Measurements from ENCODE around the gene GID8. TPM values are rescaled to one million over a fixed set of nuclear protein-coding genes. Genes with fewer than 3 reads are reported as not detected.

Gene GID8
- polyA plus RNA-seq, 2 of the 4 experiments (the other 2 are of a cell fraction), result 19.2 to 24.5 TPM

DNA sequence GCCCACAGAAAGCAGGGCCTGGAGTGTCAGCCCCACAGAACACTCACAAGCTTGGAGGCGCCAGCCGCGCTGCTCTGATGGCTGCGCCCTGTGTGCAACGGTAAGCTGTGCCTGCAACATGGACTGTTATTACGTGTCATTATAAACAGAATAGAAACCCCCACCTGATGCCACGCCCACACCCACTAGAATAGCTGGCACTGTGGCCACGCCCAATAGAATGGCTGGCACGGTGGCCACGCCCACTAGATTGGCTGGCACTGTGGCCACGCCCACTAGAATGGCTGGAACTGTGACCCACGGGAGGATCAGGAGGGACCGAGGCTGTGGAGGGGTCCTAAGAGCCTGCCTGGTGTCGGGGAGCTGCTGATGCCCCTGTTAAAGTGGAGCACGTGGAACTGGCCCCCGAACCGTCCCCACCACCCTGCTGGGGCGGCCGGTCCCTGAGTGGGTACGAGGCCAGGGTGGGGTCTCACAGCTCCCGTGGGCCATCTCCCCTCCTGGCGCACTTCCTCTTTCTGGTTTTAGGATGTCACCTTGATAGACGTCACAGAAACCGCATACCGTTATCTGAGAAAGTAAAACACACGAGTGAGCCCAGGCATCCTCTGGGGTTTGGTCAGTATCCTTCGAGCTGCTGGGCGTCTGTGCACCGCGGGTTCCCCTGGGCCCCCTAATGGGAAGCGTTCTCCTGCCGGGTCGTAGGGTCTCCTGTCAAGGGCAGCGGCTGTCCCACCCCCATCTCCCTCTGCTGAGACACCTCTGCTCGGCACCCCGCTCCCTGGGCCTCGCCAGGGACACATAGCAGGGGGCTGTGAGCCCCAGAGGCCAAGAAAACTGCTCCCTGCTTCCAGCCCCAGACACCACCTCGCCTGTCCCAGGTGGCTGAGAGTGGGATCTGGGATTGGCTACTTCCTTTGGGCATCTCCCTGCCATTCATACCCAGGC lies 39.9 kb downstream of the GID8 start (continued):
- no peak for TF ChIP-seq FOXS1 (CRISPR knock-in tag; IDR thresholded peaks at IDR 0.05)
- no peak for TF ChIP-seq HDAC2 (IDR thresholded peaks at IDR 0.05)
- TF ChIP-seq ZNF302 (CRISPR knock-in tag; IDR thresholded peaks at IDR 0.05), result no peak
- no peak for TF ChIP-seq EHMT2 (IDR thresholded peaks at IDR 0.05; ENCODE audit: low read depth)
- no peak for TF ChIP-seq POLR2A (IDR thresholded peaks at IDR 0.05; ENCODE audit: low read length)

DNA sequence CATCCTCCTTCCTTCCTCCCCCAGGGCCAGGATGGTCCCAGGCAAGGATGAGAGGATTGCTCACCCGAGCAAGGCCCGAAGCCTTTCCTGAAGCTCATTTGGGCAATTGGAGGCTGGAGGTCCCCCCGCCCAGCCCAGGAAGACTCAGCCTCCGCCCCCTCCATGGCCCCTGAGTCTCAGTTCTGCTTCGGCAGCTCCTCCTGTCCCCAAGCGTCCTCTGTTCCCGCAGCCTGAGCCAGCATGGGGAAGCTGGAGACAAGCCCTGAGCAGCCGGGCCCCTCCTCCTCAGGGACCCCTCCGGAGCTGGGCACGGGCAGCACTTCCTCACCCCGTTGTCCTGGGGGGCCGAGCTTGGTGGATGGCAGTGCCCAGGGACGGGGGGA lies 40.6 kb downstream of the GID8 start:
- ATAC-seq, result no peak
- Histone ChIP-seq H3K4me1 (no peaks in the 10 kb centered on the region), H3K9me3 (no peaks in the 10 kb centered on the region), H3K4me3 (no peak overlapping the region), H3K4me2 (no peak overlapping the region), H3K27ac (no peak overlapping the region)
- 62% methylated on average over 9 of the region's 13 CpGs for WGBS (ENCODE audit: missing lambda C conversion rate)
- FAIRE-seq, result no peak
- POLR2A ChIA-PET, result no interaction called here
- TF ChIP-seq HOXA7 (CRISPR knock-in tag; IDR thresholded peaks at IDR 0.05) (no peak), HEYL (CRISPR knock-in tag; IDR thresholded peaks at IDR 0.05) (no peak), ZSCAN20 (CRISPR knock-in tag; IDR thresholded peaks at IDR 0.05) (no peak)
- TF ChIP-seq, protein P1, sequence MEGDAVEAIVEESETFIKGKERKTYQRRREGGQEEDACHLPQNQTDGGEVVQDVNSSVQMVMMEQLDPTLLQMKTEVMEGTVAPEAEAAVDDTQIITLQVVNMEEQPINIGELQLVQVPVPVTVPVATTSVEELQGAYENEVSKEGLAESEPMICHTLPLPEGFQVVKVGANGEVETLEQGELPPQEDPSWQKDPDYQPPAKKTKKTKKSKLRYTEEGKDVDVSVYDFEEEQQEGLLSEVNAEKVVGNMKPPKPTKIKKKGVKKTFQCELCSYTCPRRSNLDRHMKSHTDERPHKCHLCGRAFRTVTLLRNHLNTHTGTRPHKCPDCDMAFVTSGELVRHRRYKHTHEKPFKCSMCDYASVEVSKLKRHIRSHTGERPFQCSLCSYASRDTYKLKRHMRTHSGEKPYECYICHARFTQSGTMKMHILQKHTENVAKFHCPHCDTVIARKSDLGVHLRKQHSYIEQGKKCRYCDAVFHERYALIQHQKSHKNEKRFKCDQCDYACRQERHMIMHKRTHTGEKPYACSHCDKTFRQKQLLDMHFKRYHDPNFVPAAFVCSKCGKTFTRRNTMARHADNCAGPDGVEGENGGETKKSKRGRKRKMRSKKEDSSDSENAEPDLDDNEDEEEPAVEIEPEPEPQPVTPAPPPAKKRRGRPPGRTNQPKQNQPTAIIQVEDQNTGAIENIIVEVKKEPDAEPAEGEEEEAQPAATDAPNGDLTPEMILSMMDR (IDR thresholded peaks at IDR 0.05), result no peak
- TF ChIP-seq, protein P2, sequence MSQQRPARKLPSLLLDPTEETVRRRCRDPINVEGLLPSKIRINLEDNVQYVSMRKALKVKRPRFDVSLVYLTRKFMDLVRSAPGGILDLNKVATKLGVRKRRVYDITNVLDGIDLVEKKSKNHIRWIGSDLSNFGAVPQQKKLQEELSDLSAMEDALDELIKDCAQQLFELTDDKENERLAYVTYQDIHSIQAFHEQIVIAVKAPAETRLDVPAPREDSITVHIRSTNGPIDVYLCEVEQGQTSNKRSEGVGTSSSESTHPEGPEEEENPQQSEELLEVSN (IDR thresholded peaks at IDR 0.05; ENCODE audit: borderline replicate concordance, low read depth), result no peak
- TF ChIP-seq, protein P3, sequence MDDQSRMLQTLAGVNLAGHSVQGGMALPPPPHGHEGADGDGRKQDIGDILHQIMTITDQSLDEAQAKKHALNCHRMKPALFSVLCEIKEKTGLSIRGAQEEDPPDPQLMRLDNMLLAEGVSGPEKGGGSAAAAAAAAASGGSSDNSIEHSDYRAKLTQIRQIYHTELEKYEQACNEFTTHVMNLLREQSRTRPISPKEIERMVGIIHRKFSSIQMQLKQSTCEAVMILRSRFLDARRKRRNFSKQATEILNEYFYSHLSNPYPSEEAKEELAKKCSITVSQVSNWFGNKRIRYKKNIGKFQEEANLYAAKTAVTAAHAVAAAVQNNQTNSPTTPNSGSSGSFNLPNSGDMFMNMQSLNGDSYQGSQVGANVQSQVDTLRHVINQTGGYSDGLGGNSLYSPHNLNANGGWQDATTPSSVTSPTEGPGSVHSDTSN (IDR thresholded peaks at IDR 0.05), result no peak
- DNase-seq (ENCODE audit: low read depth in 1 of 2, low spot score in 1 of 2), result no peak
- CTCF ChIA-PET, result interaction anchor here (1.1 to 2.3 kb wide), 6 partner anchors 8 to 402 kb away, joined by 3 to 15 read pairs (median 3); no protein-coding TSS in a partner anchor

DNA sequence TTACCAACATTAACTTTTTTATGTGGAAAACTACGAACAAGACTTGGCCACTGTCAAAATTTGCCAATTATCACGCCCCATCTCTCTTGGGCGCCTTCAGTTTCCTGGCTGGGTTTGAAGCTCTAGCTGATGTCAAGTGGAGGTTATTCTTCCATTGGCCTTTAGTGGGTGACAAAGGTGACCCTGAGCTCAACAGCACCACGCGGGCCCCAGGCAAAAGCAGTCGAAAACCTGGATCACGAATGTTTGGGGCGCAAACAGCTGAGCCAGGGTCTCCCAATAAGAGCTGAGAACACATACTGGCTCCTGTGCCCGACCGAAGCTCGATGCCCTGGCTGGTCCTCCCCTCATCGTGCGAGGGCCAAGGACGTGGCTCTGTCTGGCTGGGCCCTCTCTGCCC lies 41.4 kb downstream of the GID8 start:
- 63% methylated on average over 14 of the region's 14 CpGs for WGBS (ENCODE audit: missing lambda C conversion rate)
- no peaks in the 10 kb centered on the region for H3K4me1 ChIP-seq
- ATAC-seq (no peak), DNase-seq (ENCODE audit: low read depth in 1 of 2, low spot score in 1 of 2) (no peak), FAIRE-seq (no peak)
- H3K9me3 ChIP-seq, result no peaks in the 10 kb centered on the region
- H3K27ac ChIP-seq, result no peak overlapping the region
- no peak overlapping the region for H3K4me3 ChIP-seq
- H3K4me2 ChIP-seq, result no peak overlapping the region
- ChIA-PET POLR2A (no interaction called here), CTCF (interaction anchor here (1.1 to 2.3 kb wide), 6 partner anchors 9 to 125 kb away, joined by 3 to 15 read pairs (median 3); no protein-coding TSS in a partner anchor)
- TF ChIP-seq GATA3 (IDR thresholded peaks at IDR 0.05; ENCODE audit: borderline replicate concordance), result no peak

DNA sequence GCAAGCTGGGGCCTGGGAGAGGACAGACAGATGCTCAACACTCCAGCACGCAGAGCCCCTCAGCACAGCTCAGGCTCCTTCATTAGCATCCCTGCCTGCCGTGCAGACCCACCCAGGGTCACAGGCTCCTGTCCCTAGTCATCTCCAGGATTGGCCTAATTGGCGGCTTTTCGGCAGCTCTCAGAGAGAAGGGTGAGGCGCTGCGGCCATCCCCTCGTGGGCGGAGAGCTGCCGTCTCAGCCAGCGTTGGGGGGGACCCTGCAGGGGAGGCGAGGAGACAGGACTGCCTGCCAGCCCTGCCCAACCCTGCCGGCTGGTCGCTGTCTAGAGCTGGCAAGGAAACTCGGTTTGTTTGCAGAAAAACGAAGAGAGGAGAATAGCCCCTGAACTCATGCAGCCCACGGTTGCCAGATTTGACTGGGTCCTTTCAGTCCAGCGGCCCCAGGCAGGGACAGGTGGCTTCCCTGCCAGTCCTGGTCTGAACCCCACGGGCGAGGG lies 42.0 kb downstream of the GID8 start:
- no peak overlapping the region for H3K4me3 ChIP-seq
- POLR2A ChIA-PET, result no interaction called here
- CTCF ChIA-PET, result interaction anchor here (0.9 to 2.3 kb wide), 5 partner anchors 7 to 124 kb away, joined by 3 to 15 read pairs (median 3); no protein-coding TSS in a partner anchor
- DNase-seq (ENCODE audit: low read depth in 1 of 2, low spot score in 1 of 2) (no peak), FAIRE-seq (no peak), ATAC-seq (no peak)
- H3K4me2 ChIP-seq, result no peak overlapping the region
- no peaks in the 10 kb centered on the region for H3K9me3 ChIP-seq
- no peak overlapping the region for H3K27ac ChIP-seq
- H3K4me1 ChIP-seq, result no peaks in the 10 kb centered on the region
- 45% methylated on average over 19 of the region's 19 CpGs for WGBS (ENCODE audit: missing lambda C conversion rate)
- TF ChIP-seq CEBPB (IDR thresholded peaks at IDR 0.05), result no peak
- TF ChIP-seq ZC3H11A (IDR thresholded peaks at IDR 0.05), result no peak
- no peak for TF ChIP-seq POLR2AphosphoS2 (conservative IDR thresholded peaks at IDR 0.05; ENCODE audit: low read length)
- TF ChIP-seq RNF2 (IDR thresholded peaks at IDR 0.05; ENCODE audit: borderline replicate concordance, low read depth), result no peak
- no peak for TF ChIP-seq KDM5A (IDR thresholded peaks at IDR 0.05)
- TF ChIP-seq, protein P4, sequence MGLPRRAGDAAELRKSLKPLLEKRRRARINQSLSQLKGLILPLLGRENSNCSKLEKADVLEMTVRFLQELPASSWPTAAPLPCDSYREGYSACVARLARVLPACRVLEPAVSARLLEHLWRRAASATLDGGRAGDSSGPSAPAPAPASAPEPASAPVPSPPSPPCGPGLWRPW (IDR thresholded peaks at IDR 0.05), result no peak
- no peak for TF ChIP-seq FOSL2 (IDR thresholded peaks at IDR 0.05)
- TF ChIP-seq FOSL2 (CRISPR knock-in tag; IDR thresholded peaks at IDR 0.05), result no peak
- TF ChIP-seq JUN (IDR thresholded peaks at IDR 0.05), result no peak
- no peak for TF ChIP-seq NPAS2 (CRISPR knock-in tag; IDR thresholded peaks at IDR 0.05; ENCODE audit: borderline replicate concordance)
- TF ChIP-seq, protein P5, sequence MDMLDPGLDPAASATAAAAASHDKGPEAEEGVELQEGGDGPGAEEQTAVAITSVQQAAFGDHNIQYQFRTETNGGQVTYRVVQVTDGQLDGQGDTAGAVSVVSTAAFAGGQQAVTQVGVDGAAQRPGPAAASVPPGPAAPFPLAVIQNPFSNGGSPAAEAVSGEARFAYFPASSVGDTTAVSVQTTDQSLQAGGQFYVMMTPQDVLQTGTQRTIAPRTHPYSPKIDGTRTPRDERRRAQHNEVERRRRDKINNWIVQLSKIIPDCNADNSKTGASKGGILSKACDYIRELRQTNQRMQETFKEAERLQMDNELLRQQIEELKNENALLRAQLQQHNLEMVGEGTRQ (IDR thresholded peaks at IDR 0.05), result no peak
- no peak for TF ChIP-seq EP300 (IDR thresholded peaks at IDR 0.05)
- TF ChIP-seq, protein P6, sequence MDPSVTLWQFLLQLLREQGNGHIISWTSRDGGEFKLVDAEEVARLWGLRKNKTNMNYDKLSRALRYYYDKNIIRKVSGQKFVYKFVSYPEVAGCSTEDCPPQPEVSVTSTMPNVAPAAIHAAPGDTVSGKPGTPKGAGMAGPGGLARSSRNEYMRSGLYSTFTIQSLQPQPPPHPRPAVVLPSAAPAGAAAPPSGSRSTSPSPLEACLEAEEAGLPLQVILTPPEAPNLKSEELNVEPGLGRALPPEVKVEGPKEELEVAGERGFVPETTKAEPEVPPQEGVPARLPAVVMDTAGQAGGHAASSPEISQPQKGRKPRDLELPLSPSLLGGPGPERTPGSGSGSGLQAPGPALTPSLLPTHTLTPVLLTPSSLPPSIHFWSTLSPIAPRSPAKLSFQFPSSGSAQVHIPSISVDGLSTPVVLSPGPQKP (IDR thresholded peaks at IDR 0.05; ENCODE audit: low read depth, low read length), result no peak
- TF ChIP-seq NFE2L2 (conservative IDR thresholded peaks at IDR 0.05; ENCODE audit: low read length), result no peak
- no peak for TF ChIP-seq MAFK (IDR thresholded peaks at IDR 0.05; ENCODE audit: partially characterized antibody)

Data from A549 (cell line).